ENCODE data around the gene ATP6V0B. TPM values are rescaled to one million over a fixed set of nuclear protein-coding genes. Genes with fewer than 3 reads are reported as not detected.

ATP6V0B gene
- total and polyA plus RNA-seq, 9 of the 15 experiments (the other 6 are each of a cell fraction or from before 2014, with no cell fraction given), result 137 to 328 (median 220) TPM

GRCh38 chr1:43974443-43975248, at the start of gene ATP6V0B (continued):
- peak; percentile 97 for TF ChIP-seq REST (IDR thresholded peaks at IDR 0.05; ENCODE audit: borderline replicate concordance)
- TF ChIP-seq REST (CRISPR knock-in tag; IDR thresholded peaks at IDR 0.05; ENCODE audit: low read depth), result peak; percentile 72
- TF ChIP-seq NR4A1 (CRISPR knock-in tag; IDR thresholded peaks at IDR 0.05), result 0 out of 2 replicates have a peak, but pooled peaks have one; percentile 43
- no peak for TF ChIP-seq NR4A1 (tag; IDR thresholded peaks at IDR 0.05)
- peak; percentile 93 for TF ChIP-seq ATF1 (CRISPR knock-in tag; IDR thresholded peaks at IDR 0.05)
- peak; percentile 98 for TF ChIP-seq ATF1 (tag; IDR thresholded peaks at IDR 0.05)
- no peak for TF ChIP-seq CREBBP (IDR thresholded peaks at IDR 0.05; ENCODE audit: low read depth, low read length)
- TF ChIP-seq DPF2 (IDR thresholded peaks at IDR 0.05), result no peak
- peak; percentile 86 for TF ChIP-seq FOS (IDR thresholded peaks at IDR 0.05; ENCODE audit: extremely low read depth, insufficient read length)
- peak; percentile 98 for TF ChIP-seq CREB1 (IDR thresholded peaks at IDR 0.05)
- TF ChIP-seq CREB1 (CRISPR knock-in tag; IDR thresholded peaks at IDR 0.05), result peak; percentile 99
- no peak for TF ChIP-seq RERE (CRISPR knock-in tag; IDR thresholded peaks at IDR 0.05; ENCODE audit: borderline replicate concordance)
- peak; percentile 73 for TF ChIP-seq TBP (optimal IDR thresholded peaks at IDR 0.05; ENCODE audit: low read depth, low read length)
- TF ChIP-seq FOXK1 (CRISPR knock-in tag; IDR thresholded peaks at IDR 0.05; ENCODE audit: borderline replicate concordance), result peak; percentile 85; the same call in 1 of the 2 replicates
- TF ChIP-seq ZFX (CRISPR knock-in tag; IDR thresholded peaks at IDR 0.05), result peak; percentile 94
- peak in 1 of 2 experiments; percentile 35; a peak in 1 of 4 replicates for TF ChIP-seq SRF (CRISPR knock-in tag; IDR thresholded peaks at IDR 0.05)

Measured in K562 (cell line).